HG03196 (cell line): ENCODE results near the gene YTHDF1.

Experiments
- ATAC-seq: cut with Tn5 transposase; IDR thresholded peaks from one replicate; pipeline ENCODE4 v1.9.1; 2021; ENCODE audit not compliant: unreplicated experiment

The YTHDF1 gene

GRCh38 chr20:63186528-63187316 lies 29.2 kb downstream of the YTHDF1 start:
- no peak for ATAC-seq

GRCh38 chr20:63186084-63186483 lies 29.8 kb downstream of the YTHDF1 start:
- ATAC-seq: no peak

- ATAC-seq: no peak
These were observed 30.6 kb downstream of the YTHDF1 start for GRCh38 chr20:63185215-63185796.

GRCh38 chr20:63183422-63184146 lies 32.3 kb downstream of the YTHDF1 start:
- ATAC-seq: no peak

GRCh38 chr20:63182946-63183415 lies 33.0 kb downstream of the YTHDF1 start:
- ATAC-seq: no peak

- ATAC-seq: no peak
These were observed 33.5 kb downstream of the YTHDF1 start for GRCh38 chr20:63182425-63182824.

- ATAC-seq: no peak
These were observed 34.7 kb downstream of the YTHDF1 start for GRCh38 chr20:63181226-63181625.

- ATAC-seq: no peak
These were observed 35.3 kb downstream of the YTHDF1 start for GRCh38 chr20:63180569-63181185.

- no peak for ATAC-seq
These were observed 36.0 kb downstream of the YTHDF1 start for GRCh38 chr20:63179687-63180568.

- ATAC-seq: peak; percentile 42
These were observed 36.8 kb downstream of the YTHDF1 start for GRCh38 chr20:63178889-63179686.

- ATAC-seq: no peak
These were observed 37.5 kb downstream of the YTHDF1 start for GRCh38 chr20:63178446-63178820.

GRCh38 chr20:63177785-63178445 lies 38.0 kb downstream of the YTHDF1 start:
- no peak for ATAC-seq

- no peak for ATAC-seq
These were observed 38.7 kb downstream of the YTHDF1 start for GRCh38 chr20:63177134-63177784.

- no peak for ATAC-seq
These were observed 39.4 kb downstream of the YTHDF1 start for GRCh38 chr20:63176427-63177133.

- no peak for ATAC-seq
These were observed 39.9 kb downstream of the YTHDF1 start for GRCh38 chr20:63176034-63176426.

GRCh38 chr20:63175038-63175895 lies 40.7 kb downstream of the YTHDF1 start:
- no peak for ATAC-seq
